Ascending aorta (tissue), 2 donors: ENCODE data around the gene ABHD4. TPM values are rescaled to one million over a fixed set of nuclear protein-coding genes. Genes with fewer than 3 reads are reported as not detected.

Source experiments
- DNase-seq, 2 donors: peaks; one replicate each; pipeline ENCODE4 v3.0.0-alpha.2; 2019; ENCODE audit warnings: low spot score in 2 of 2
- H3K27ac ChIP-seq, 2 donors: fragments of 200-600 bp; sonication (generic); one replicate each; pipeline ENCODE4 v1.5.1; 2016 to 2017; ENCODE audit warnings: mild to moderate bottlenecking in 1 of 2
- H3K27me3 ChIP-seq: fragments of 200-600 bp; sonication (generic); one replicate; pipeline ENCODE4 v1.5.1; 2017
- H3K36me3 ChIP-seq, 2 donors: fragments of 200-600 bp; sonication (generic); one replicate each; pipeline ENCODE4 v1.5.1; 2016
- H3K4me1 ChIP-seq, 2 donors: fragments of 200-600 bp; sonication (generic); one replicate each; pipeline ENCODE4 v1.5.1; 2016 to 2017; ENCODE audit warnings: mild to moderate bottlenecking in 1 of 2
- H3K4me3 ChIP-seq, 2 donors: fragments of 200-600 bp; sonication (generic); one replicate each; pipeline ENCODE4 v1.5.1; 2016 to 2017; ENCODE audit warnings: mild to moderate bottlenecking in 1 of 2
- H3K9me3 ChIP-seq, 2 donors: fragments of 200-600 bp; sonication (generic); one replicate each; pipeline ENCODE4 v1.5.1; 2016
- CTCF ChIP-seq, 3 experiments: fragments of 200-600 bp in 2 of 3; fragments of 450-650 bp in 1 of 3; sonication (generic) in 2 of 3; IDR thresholded peaks; one replicate each; pipeline ENCODE4 v1.5.1; 2016 to 2019; ENCODE audit warnings: antibody characterized with exemption in 3 of 3, mild to moderate bottlenecking in 1 of 3, moderate library complexity in 1 of 3
- intact Hi-C: fragments of 100-400 bp; cut with DNase I; formaldehyde crosslinking; loops from one replicate; pipeline ENCODE4 v1.15.1; 2023
- total RNA-seq: library from RNA; depleted of rRNA; stranded (reverse); fragments of >200 nt; gene quantifications from one replicate; pipeline ENCODE4 v1.1.0, GENCODE V29; 2016

Gene ABHD4
- total RNA-seq, 1 donor from 2014 or later, result 33.5 TPM

- H3K36me3 ChIP-seq, result no peaks in the 10 kb centered on the region
- intact Hi-C loops, result loop anchor here (2.0 to 10.0 kb wide), 8 partner anchors 97 to 499 kb away; partner anchors contain the start of genes AJUBA, CDH24 and MMP14
- no peak overlapping the region for H3K27ac ChIP-seq
- H3K4me1 ChIP-seq, result peaks cover 0 to 11% of the 10 kb centered on the region in 2 donors
- H3K9me3 ChIP-seq, result no peaks in the 10 kb centered on the region
- TF ChIP-seq CTCF (IDR thresholded peaks at IDR 0.05), result no peak
- H3K27me3 ChIP-seq, result no peaks in the 10 kb centered on the region
- DNase-seq, result peak in 1 of 2 donors; percentile 57
- no peak overlapping the region for H3K4me3 ChIP-seq
Observed at GRCh38 chr14:22555384-22556011, 42.6 kb upstream of the ABHD4 start.

GRCh38 chr14:22556021-22556989 is 41.8 kb upstream of the ABHD4 start:
- Histone ChIP-seq H3K4me3 (peak overlapping the region in 1 of 2 donors; percentile 54), H3K27ac (peak overlapping the region in 1 of 2 donors; percentile 60), H3K4me1 (peaks cover 0 to 11% of the 10 kb centered on the region in 2 donors), H3K27me3 (no peaks in the 10 kb centered on the region), H3K9me3 (no peaks in the 10 kb centered on the region), H3K36me3 (no peaks in the 10 kb centered on the region)
- intact Hi-C loops, result loop anchor here (2.0 to 10.0 kb wide), 8 partner anchors 96 to 498 kb away; partner anchors contain the start of genes AJUBA, CDH24 and MMP14
- DNase-seq, result peak in 1 of 2 donors; percentile 81
- TF ChIP-seq CTCF (IDR thresholded peaks at IDR 0.05), result no peak

GRCh38 chr14:22556990-22557623 is 41.0 kb upstream of the ABHD4 start:
- H3K4me1 ChIP-seq, result peaks cover 0 to 11% of the 10 kb centered on the region in 2 donors
- peak; percentile 91 to 100 (median 99) for TF ChIP-seq CTCF (IDR thresholded peaks at IDR 0.05)
- H3K9me3 ChIP-seq, result no peaks in the 10 kb centered on the region
- H3K36me3 ChIP-seq, result no peaks in the 10 kb centered on the region
- H3K27ac ChIP-seq, result peak overlapping the region; percentile 53 to 60
- H3K27me3 ChIP-seq, result no peaks in the 10 kb centered on the region
- H3K4me3 ChIP-seq, result peak overlapping the region; percentile 50 to 54
- peak in 1 of 2 donors; percentile 88 for DNase-seq
- intact Hi-C loops, result loop anchor here (1.0 to 10.0 kb wide), 10 partner anchors 32 to 498 kb away; partner anchors contain the start of genes AJUBA, CDH24, DAD1 and MMP14

- intact Hi-C loops, result loop anchor here (1.0 to 10.0 kb wide), 10 partner anchors 31 to 497 kb away; partner anchors contain the start of genes AJUBA, CDH24, DAD1 and MMP14
- H3K36me3 ChIP-seq, result no peaks in the 10 kb centered on the region
- no peaks in the 10 kb centered on the region for H3K27me3 ChIP-seq
- no peak for DNase-seq
- TF ChIP-seq CTCF (IDR thresholded peaks at IDR 0.05), result no peak
- peaks cover 0 to 11% of the 10 kb centered on the region in 2 donors for H3K4me1 ChIP-seq
- H3K27ac ChIP-seq, result peak overlapping the region in 1 of 2 donors; percentile 12
- no peak overlapping the region for H3K4me3 ChIP-seq
- no peaks in the 10 kb centered on the region for H3K9me3 ChIP-seq
Observed at GRCh38 chr14:22557846-22558220, 40.3 kb upstream of the ABHD4 start.
